ENCODE results near the gene JMJD1C.

Gene JMJD1C

GRCh38 chr10:63266391-63267316, 199.1 kb downstream of the JMJD1C start:
- no peak for TF ChIP-seq CTCF (IDR thresholded peaks at IDR 0.05; ENCODE audit: low read length, missing control alignments)
- no peak for DNase-seq (ENCODE audit: low read depth)
- H3K4me3 ChIP-seq (replicated peaks; ENCODE audit: low read depth, low read length) = peak overlapping the region; percentile 79

GRCh38 chr10:63265683-63266235, 200.0 kb downstream of the JMJD1C start:
- DNase-seq (ENCODE audit: low read depth) = no peak
- H3K4me3 ChIP-seq (replicated peaks; ENCODE audit: low read depth, low read length) = peak overlapping the region; percentile 79
- TF ChIP-seq CTCF (IDR thresholded peaks at IDR 0.05; ENCODE audit: low read length, missing control alignments) = no peak

GRCh38 chr10:63265222-63265617, 200.6 kb downstream of the JMJD1C start:
- TF ChIP-seq CTCF (IDR thresholded peaks at IDR 0.05; ENCODE audit: low read length, missing control alignments) = no peak
- peak overlapping the region; percentile 79 for H3K4me3 ChIP-seq (replicated peaks; ENCODE audit: low read depth, low read length)
- peak; percentile 64 for DNase-seq (ENCODE audit: low read depth)

GRCh38 chr10:63264617-63265221, 201.1 kb downstream of the JMJD1C start:
- no peak for TF ChIP-seq CTCF (IDR thresholded peaks at IDR 0.05; ENCODE audit: low read length, missing control alignments)
- DNase-seq (ENCODE audit: low read depth) = no peak
- H3K4me3 ChIP-seq (replicated peaks; ENCODE audit: low read depth, low read length) = peak overlapping the region; percentile 79

GRCh38 chr10:63262430-63263073, 203.2 kb downstream of the JMJD1C start:
- DNase-seq (ENCODE audit: low read depth) = no peak
- no peak for TF ChIP-seq CTCF (IDR thresholded peaks at IDR 0.05; ENCODE audit: low read length, missing control alignments)
- no peak overlapping the region for H3K4me3 ChIP-seq (replicated peaks; ENCODE audit: low read depth, low read length)

- no peak for DNase-seq (ENCODE audit: low read depth)
- no peak for TF ChIP-seq CTCF (IDR thresholded peaks at IDR 0.05; ENCODE audit: low read length, missing control alignments)
- no peak overlapping the region for H3K4me3 ChIP-seq (replicated peaks; ENCODE audit: low read depth, low read length)
Measured at GRCh38 chr10:63261496-63261895, 204.3 kb downstream of the JMJD1C start.
